Adrenal gland (tissue), 5 donors: Measurements from ENCODE around the gene NDUFAF8.

Source experiments
- CTCF ChIP-seq, 6 experiments: fragments of 450-650 bp in 4 of 6; fragments of 200-600 bp in 2 of 6; sonication (generic) in 1 of 6; IDR thresholded peaks; 1 replicate in 5 of 6; 2 replicates in 1 of 6; pipeline versions ENCODE4 v1.5.1 to v1.8.0; 2016 to 2021; ENCODE audit warnings: antibody characterized with exemption in 6 of 6, mild to moderate bottlenecking in 2 of 6, moderate library complexity in 1 of 6
- POLR2A ChIP-seq, 2 donors: fragments of 450-650 bp; IDR thresholded peaks; one replicate each; pipeline ENCODE4 v1.6.1; 2017; ENCODE audit warnings: antibody characterized with exemption in 2 of 2, mild to moderate bottlenecking in 2 of 2, moderate library complexity in 1 of 2
- donor health status: DM: no; HTN: no; CAD: no.

- TF ChIP-seq CTCF (IDR thresholded peaks at IDR 0.05) (no peak), POLR2A (IDR thresholded peaks at IDR 0.05) (no peak)
Observed at GRCh38 chr17:81197831-81198490, 41.2 kb upstream of the NDUFAF8 start.
